Stimulated activated CD8-positive, alpha-beta memory T cell treated with anti-CD3 and anti-CD28 coated beads, Interleukin-12 subunit alpha, Interleukin-12 subunit beta, amount 100 ng/mL, for 24 hours (primary cell): ENCODE measurements around the gene MAZ.
"Not testable (repeated sequence)": the region's sequence is repeated elsewhere in the genome, so short reads cannot be mapped to it uniquely, and the experiment has no call there.

Experiments
- DNase-seq: peaks from one replicate; pipeline ENCODE4 v3.0.0-alpha.2; 2020; ENCODE audit errors: extremely low read depth

The MAZ gene

GRCh38 chr16:29806099-29806579 is at the start of gene MAZ:
TSS of gene MAZ (plus strand) at chr16:29806529. CDS start at chr16:29806702, 173 bp downstream.
- no peak for DNase-seq

- DNase-seq, result no peak
Observed at GRCh38 chr16:29756654-29757053, 49.7 kb upstream of the MAZ start.

- DNase-seq, result not testable (repeated sequence)
Observed at GRCh38 chr16:29757086-29757485, 49.2 kb upstream of the MAZ start.

GRCh38 chr16:29757950-29758466 is 48.3 kb upstream of the MAZ start:
- DNase-seq, result no peak

- DNase-seq, result no peak
Observed at GRCh38 chr16:29760567-29761279, 45.6 kb upstream of the MAZ start.

GRCh38 chr16:29761280-29761651 is 45.1 kb upstream of the MAZ start:
- DNase-seq, result not testable (repeated sequence)

GRCh38 chr16:29761882-29762281 is 44.4 kb upstream of the MAZ start:
- DNase-seq, result no peak

GRCh38 chr16:29763326-29763725 is 43.0 kb upstream of the MAZ start:
- no peak for DNase-seq

- no peak for DNase-seq
Observed at GRCh38 chr16:29765167-29766032, 40.9 kb upstream of the MAZ start.

- no peak for DNase-seq
Observed at GRCh38 chr16:29766571-29766970, 39.8 kb upstream of the MAZ start.

- DNase-seq, result no peak
Observed at GRCh38 chr16:29767062-29767461, 39.3 kb upstream of the MAZ start.

- no peak for DNase-seq
Observed at GRCh38 chr16:29769507-29769906, 36.8 kb upstream of the MAZ start.

- no peak for DNase-seq
Observed at GRCh38 chr16:29770250-29770929, 35.9 kb upstream of the MAZ start.

- DNase-seq, result not testable (repeated sequence)
Observed at GRCh38 chr16:29772330-29772729, 34.0 kb upstream of the MAZ start.

- DNase-seq, result no peak
Observed at GRCh38 chr16:29774730-29775129, 31.6 kb upstream of the MAZ start.

- DNase-seq, result no peak
Observed at GRCh38 chr16:29775742-29776408, 30.5 kb upstream of the MAZ start.

- no peak for DNase-seq
Observed at GRCh38 chr16:29777576-29778350, 28.6 kb upstream of the MAZ start, which contains the start of gene ZG16. TSS of gene ZG16 (plus strand) at chr16:29778256. CDS start at chr16:29779267, 1,011 bp downstream.

- DNase-seq, result no peak
Observed at GRCh38 chr16:29779474-29779873, 26.9 kb upstream of the MAZ start.

- not testable (repeated sequence) for DNase-seq
Observed at GRCh38 chr16:29783094-29783953, 23.0 kb upstream of the MAZ start.

GRCh38 chr16:29784157-29784556 is 22.2 kb upstream of the MAZ start:
- DNase-seq, result no peak
